H1 (cell line): Measurements from ENCODE around the gene FRMD6. TPM values are rescaled to one million over a fixed set of nuclear protein-coding genes. Genes with fewer than 3 reads are reported as not detected.

ENCODE experiments used
- CTCF ChIA-PET: fragments of 300-600 bp; sonication (Branson Sonifier 250); formaldehyde crosslinking; loops from one replicate; lab custom pipeline; 2021; ENCODE audit not compliant: partially characterized antibody; lab: Charles Lee
- POLR2A ChIA-PET: fragments of 300-600 bp; sonication (Branson Sonifier 250); formaldehyde crosslinking; loops from one replicate; lab custom pipeline; 2021; ENCODE audit warnings: inconsistent platforms; ENCODE audit not compliant: partially characterized antibody; lab: Charles Lee
- DNase-seq, 2 experiments: peaks; one replicate each; pipeline versions ENCODE4 v3.0.0 to v3.0.0-alpha.2; 2010 to 2022; ENCODE audit warnings: low spot score in 2 of 2, low read depth in 1 of 2, mixed read lengths in 1 of 2
- FAIRE-seq: peaks from 2 replicates; lab custom pipeline; 2011; peaks lifted over from hg19 to GRCh38; lab: Jason Lieb, UNC
- H2AFZ ChIP-seq: 2 replicates; pipeline ENCODE4 v1.8.1; 2012; ENCODE audit warnings: low read length, inconsistent platforms
- H2AK5ac ChIP-seq: 2 replicates; pipeline ENCODE4 v1.6.1; 2013; ENCODE audit warnings: low read depth, low read length
- H2BK120ac ChIP-seq: replicated peaks from 2 replicates; pipeline ENCODE3; 2013; ENCODE audit warnings: low read depth, low read length, inconsistent platforms
- H2BK12ac ChIP-seq: 2 replicates; pipeline ENCODE4 v1.6.1; 2013; ENCODE audit warnings: low read depth, low read length
- H2BK15ac ChIP-seq: 2 replicates; pipeline ENCODE4 v1.6.1; 2013; ENCODE audit warnings: low read length
- H2BK20ac ChIP-seq: 2 replicates; pipeline ENCODE4 v1.6.1; 2013; ENCODE audit warnings: low read length
- H2BK5ac ChIP-seq: 2 replicates; pipeline ENCODE4 v1.6.1; 2013; ENCODE audit warnings: low read depth, low read length
- H3K14ac ChIP-seq: 2 replicates; pipeline ENCODE4 v1.6.1; 2013; ENCODE audit warnings: inconsistent platforms; ENCODE audit not compliant: insufficient read length
- H3K18ac ChIP-seq: 2 replicates; pipeline ENCODE4 v1.6.1; 2013; ENCODE audit warnings: low read length; ENCODE audit errors: extremely low read depth
- H3K23ac ChIP-seq: 2 replicates; pipeline ENCODE4 v1.6.1; 2013; ENCODE audit warnings: inconsistent platforms; ENCODE audit not compliant: insufficient read length
- H3K23me2 ChIP-seq: 2 replicates; pipeline ENCODE4 v1.6.1; 2013; ENCODE audit warnings: low read depth, low read length
- H3K27ac ChIP-seq: 2 replicates; pipeline ENCODE4 v1.6.1; 2011; ENCODE audit warnings: low read depth, low read length, inconsistent platforms
- H3K27me3 ChIP-seq, 4 experiments: replicated peaks in 1 of 4; 1 replicate in 1 of 4; 2 replicates in 3 of 4; pipeline versions ENCODE4 v1.6.1 to v1.8.1; 2011 to 2013; ENCODE audit warnings: low read length in 3 of 4, mild to moderate bottlenecking in 3 of 4, inconsistent platforms in 2 of 4, mixed read lengths in 2 of 4, moderate library complexity in 1 of 4; ENCODE audit not compliant: control insufficient read depth in 3 of 4, insufficient read depth in 3 of 4; ENCODE audit errors: extremely low read depth in 1 of 4
- H3K36me3 ChIP-seq, 4 experiments: 2 replicates each; pipeline versions ENCODE4 v1.6.1 to v1.8.1; 2011 to 2013; ENCODE audit warnings: mild to moderate bottlenecking in 4 of 4, low read length in 3 of 4, moderate library complexity in 2 of 4, control low read depth in 1 of 4, inconsistent platforms in 1 of 4; ENCODE audit not compliant: insufficient read depth in 4 of 4, control insufficient read depth in 2 of 4
- H3K4ac ChIP-seq: replicated peaks from 2 replicates; pipeline ENCODE3; 2013; ENCODE audit warnings: low read length, low read depth, mixed read lengths, inconsistent platforms; ENCODE audit not compliant: insufficient read length
- H3K4me1 ChIP-seq, 4 experiments: replicated peaks in 1 of 4; 1 replicate in 1 of 4; 2 replicates in 3 of 4; pipeline versions ENCODE4 v1.6.1 to v1.8.1; 2011 to 2013; ENCODE audit warnings: low read length in 3 of 4, inconsistent platforms in 2 of 4, mixed read lengths in 1 of 4; ENCODE audit not compliant: insufficient read depth in 4 of 4, control insufficient read depth in 3 of 4
- H3K4me2 ChIP-seq, 2 experiments: 2 replicates each; pipeline versions ENCODE4 v1.6.1 to v1.8.1; 2011 to 2013; ENCODE audit warnings: low read depth in 2 of 2, low read length in 2 of 2, control low read depth in 1 of 2, inconsistent platforms in 1 of 2, mild to moderate bottlenecking in 1 of 2; ENCODE audit not compliant: insufficient read depth in 1 of 2
- H3K4me3 ChIP-seq, 4 experiments: fragments of 200-600, 300-600 bp in 1 of 4; sonication (generic), shearing (Covaris generic), sonication (Bioruptor Twin) in 1 of 4; 2 replicates each; pipeline versions ENCODE4 v1.5.1 to v1.8.1; 2011 to 2016; ENCODE audit warnings: low read length in 4 of 4, low read depth in 3 of 4, control low read depth in 2 of 4, inconsistent platforms in 2 of 4, mild to moderate bottlenecking in 2 of 4, mixed read lengths in 1 of 4, moderate library complexity in 1 of 4; ENCODE audit not compliant: insufficient read depth in 2 of 4; ENCODE audit errors: extremely low read depth in 1 of 4
- H3K56ac ChIP-seq: replicated peaks from 2 replicates; pipeline ENCODE3; 2013; ENCODE audit warnings: low read depth, mild to moderate bottlenecking, mixed read lengths, low read length, inconsistent platforms; ENCODE audit not compliant: insufficient read length
- H3K79me1 ChIP-seq: 2 replicates; pipeline ENCODE4 v1.6.1; 2013; ENCODE audit warnings: low read depth, low read length, control low read depth
- H3K79me2 ChIP-seq, 2 experiments: 2 replicates each; pipeline versions ENCODE4 v1.6.1 to v1.8.1; 2012 to 2013; ENCODE audit warnings: low read length in 2 of 2, mild to moderate bottlenecking in 2 of 2, inconsistent platforms in 1 of 2; ENCODE audit not compliant: insufficient read depth in 2 of 2, control insufficient read depth in 1 of 2
- H3K9ac ChIP-seq, 4 experiments: replicated peaks in 1 of 4; 1 replicate in 1 of 4; 2 replicates in 3 of 4; pipeline versions ENCODE4 v1.6.1 to v1.8.1; 2011 to 2013; ENCODE audit warnings: low read depth in 3 of 4, low read length in 3 of 4, control low read depth in 2 of 4, mild to moderate bottlenecking in 2 of 4, moderate library complexity in 2 of 4, inconsistent platforms in 1 of 4; ENCODE audit errors: extremely low read depth in 1 of 4
- H3K9me3 ChIP-seq, 2 experiments: 2 replicates each; pipeline versions ENCODE4 v1.6.1 to v1.8.1; 2012 to 2013; ENCODE audit warnings: mild to moderate bottlenecking in 2 of 2, moderate library complexity in 2 of 2, control low read depth in 1 of 2, inconsistent platforms in 1 of 2, low read depth in 1 of 2, low read length in 1 of 2, mixed read lengths in 1 of 2; ENCODE audit not compliant: insufficient read depth in 2 of 2
- H4K20me1 ChIP-seq, 2 experiments: replicated peaks in 1 of 2; 2 replicates each; pipeline versions ENCODE3 to v1.8.1; 2011 to 2013; ENCODE audit warnings: inconsistent platforms in 2 of 2, low read length in 2 of 2, mild to moderate bottlenecking in 1 of 2; ENCODE audit not compliant: insufficient read depth in 2 of 2, control insufficient read depth in 1 of 2
- H4K5ac ChIP-seq: 2 replicates; pipeline ENCODE4 v1.6.1; 2013; ENCODE audit warnings: low read length, low read depth, mixed read lengths, inconsistent platforms; ENCODE audit not compliant: insufficient read length
- H4K8ac ChIP-seq: 2 replicates; pipeline ENCODE4 v1.8.0; 2013; ENCODE audit warnings: mild to moderate bottlenecking, moderate library complexity, low read length, inconsistent platforms; ENCODE audit not compliant: insufficient read depth; ENCODE audit errors: extremely low read depth
- H4K91ac ChIP-seq: replicated peaks from 2 replicates; pipeline ENCODE3; 2013; ENCODE audit warnings: low read length, mixed read lengths, inconsistent platforms; ENCODE audit not compliant: insufficient read length
- EGR1 ChIP-seq: IDR thresholded peaks from 2 replicates; pipeline ENCODE4 v1.6.1; 2011; ENCODE audit warnings: low read depth, low read length, borderline replicate concordance
- FOSL1 ChIP-seq: IDR thresholded peaks from 2 replicates; pipeline ENCODE4 v1.6.1; 2011; ENCODE audit warnings: mild to moderate bottlenecking, low read depth, low read length, moderate library complexity; ENCODE audit not compliant: insufficient read depth
- GABPA ChIP-seq: IDR thresholded peaks from 2 replicates; pipeline ENCODE4 v1.6.1; 2011; ENCODE audit warnings: mild to moderate bottlenecking, low read length, moderate library complexity, borderline replicate concordance; ENCODE audit not compliant: insufficient read depth
- GTF2F1 ChIP-seq: IDR thresholded peaks from 2 replicates; pipeline ENCODE4 v1.6.1; 2012; ENCODE audit warnings: low read depth, low read length, improper control_type of control experiment, borderline replicate concordance
- HDAC2 ChIP-seq, 2 experiments: fragments of 300-600 bp in 1 of 2; sonication (generic) in 1 of 2; IDR thresholded peaks; 2 replicates each; pipeline ENCODE4 v1.6.1; 2011 to 2012; ENCODE audit warnings: low read depth in 2 of 2, low read length in 2 of 2, mild to moderate bottlenecking in 2 of 2, moderate library complexity in 2 of 2, borderline replicate concordance in 1 of 2, inconsistent platforms in 1 of 2
- KDM4A ChIP-seq: IDR thresholded peaks from one replicate; pipeline ENCODE4 v1.7.1; 2012; ENCODE audit warnings: low read depth, mild to moderate bottlenecking, moderate library complexity, low read length, inconsistent platforms; ENCODE audit not compliant: severe bottlenecking
- MAX ChIP-seq: IDR thresholded peaks from 2 replicates; pipeline ENCODE4 v1.6.1; 2012; ENCODE audit warnings: inconsistent platforms
- RBBP5 ChIP-seq: IDR thresholded peaks from 2 replicates; pipeline ENCODE4 v1.7.1; 2012; ENCODE audit warnings: low read depth, mild to moderate bottlenecking, inconsistent platforms, low read length, moderate library complexity, borderline replicate concordance
- RFX5 ChIP-seq: IDR thresholded peaks from 2 replicates; pipeline ENCODE4 v1.6.1; 2011; ENCODE audit warnings: low read depth, low read length, improper control_type of control experiment, borderline replicate concordance
- SRF ChIP-seq: IDR thresholded peaks from 2 replicates; pipeline ENCODE4 v1.6.1; 2011; ENCODE audit warnings: mild to moderate bottlenecking, low read depth, low read length, moderate library complexity
- TAF7 ChIP-seq: optimal IDR thresholded peaks from 2 replicates; pipeline ENCODE3; 2011; ENCODE audit warnings: low read depth, mild to moderate bottlenecking, inconsistent platforms, low read length, moderate library complexity, borderline replicate concordance
- ZNF274 ChIP-seq: IDR thresholded peaks from 2 replicates; pipeline ENCODE4 v1.7.0; 2012; ENCODE audit warnings: low read length, borderline replicate concordance; ENCODE audit errors: extremely low read depth
- WGBS, 2 experiments: shearing (Covaris generic) in 1 of 2; methylation state at CpG; one replicate each; pipeline versions ENCODE4 v1.1.6 to v1.1.7; 2013 to 2015; ENCODE audit warnings: low lambda C conversion rate in 2 of 2, mixed read lengths in 2 of 2, inconsistent platforms in 1 of 2, low coverage in 1 of 2, missing lambda C conversion rate in 1 of 2; ENCODE audit not compliant: insufficient replicate concordance in 2 of 2, insufficient coverage in 1 of 2, insufficient read length in 1 of 2; ENCODE audit errors: extremely low coverage in 1 of 2, missing lambda C conversion rate in 1 of 2; 5-methylcytosine and 5-hydroxymethylcytosine counted together
- polyA plus RNA-seq, 7 experiments: library from polyadenylated mRNA; depleted of rRNA in 3 of 7; stranded (reverse) in 5 of 7; unstranded in 2 of 7; fragments of >200 nt in 5 of 7; fragments of 200-250 nt in 2 of 7; gene quantifications; 1 replicate in 5 of 7; 2 replicates in 1 of 7; 4 replicates in 1 of 7; pipeline versions ENCODE4 v1.2.1 to v1.2.3, GENCODE V29; 2011 to 2013; ENCODE audit warnings: missing spikeins in 2 of 7, mixed read lengths in 2 of 7
- total RNA-seq: library from RNA; stranded (reverse); fragmentation: NEBNext Ultra II Directional; extraction: Animal tissue kit (Norgen Biotek cat#: 25700); gene quantifications from 2 replicates; pipeline ENCODE4 v1.2.1, GENCODE V29; 2021

Gene FRMD6
- total and polyA plus RNA-seq, 2 of the 8 experiments (the other 6 are each of a cell fraction or from before 2014, with no cell fraction given), result 5.4 to 23.7 TPM

GRCh38 chr14:51663783-51664326, 12.1 kb downstream of the FRMD6 start:
- no peak overlapping the region for H2BK5ac ChIP-seq
- CTCF ChIA-PET, result no interaction called here
- no peak overlapping the region for H2BK120ac ChIP-seq
- 90% methylated on average over 5 of the region's 5 CpGs; no CpG with 5 or more reads in 1 of the 2 experiments for WGBS, 2 experiments
- POLR2A ChIA-PET, result no interaction called here
- H2BK20ac ChIP-seq, result no peak overlapping the region
- H3K4ac ChIP-seq, result no peak overlapping the region
- FAIRE-seq (no peak), DNase-seq (no peak)
- H2AK5ac ChIP-seq, result no peak overlapping the region
- H2BK15ac ChIP-seq, result no peak overlapping the region
- H3K18ac ChIP-seq, result no peak overlapping the region
- H3K79me2 ChIP-seq, result peaks cover 0 to 10% of the 10 kb centered on the region in 2 experiments; a peak in 2 of 4 replicates
- no peak overlapping the region for H4K5ac ChIP-seq
- H3K4me2 ChIP-seq, result no peak overlapping the region
- no peaks in the 10 kb centered on the region; the same call in 1 of the 2 replicates for H3K79me1 ChIP-seq
- H2BK12ac ChIP-seq, result no peak overlapping the region
- no peak overlapping the region for H3K27ac ChIP-seq
- H3K14ac ChIP-seq, result no peak overlapping the region
- H3K9ac ChIP-seq, result no peak overlapping the region
- H3K4me1 ChIP-seq, result peaks cover 0 to 4% (median 0%) of the 10 kb centered on the region in 4 experiments; a peak in 4 of 7 replicates
- no peak overlapping the region for H3K23ac ChIP-seq
- no peak overlapping the region for H4K91ac ChIP-seq
- no peaks in the 10 kb centered on the region; a peak in 1 of 4 replicates for H3K9me3 ChIP-seq
- H4K20me1 ChIP-seq, result no peaks in the 10 kb centered on the region
- H3K4me3 ChIP-seq, result no peak overlapping the region
- no peaks in the 10 kb centered on the region for H3K23me2 ChIP-seq
- H3K56ac ChIP-seq, result no peak overlapping the region
- no peaks in the 10 kb centered on the region; a peak in 2 of 8 replicates for H3K36me3 ChIP-seq
- no peaks in the 10 kb centered on the region for H3K27me3 ChIP-seq
- H4K8ac ChIP-seq, result no peak overlapping the region
- no peak overlapping the region for H2AFZ ChIP-seq
- TF ChIP-seq GTF2F1 (no peak), KDM4A (no peak), RBBP5 (no peak), RFX5 (no peak), MAX (no peak), FOSL1 (no peak), HDAC2 (IDR thresholded peaks at IDR 0.05; ENCODE audit: borderline replicate concordance in 1 of 2, low read depth in 2 of 2, low read length in 2 of 2) (no peak), TAF7 (no peak), EGR1 (no peak), SRF (no peak), ZNF274 (no peak), GABPA (no peak)
